ENCODE measurements around the gene SIGLEC7.

Gene SIGLEC7

DNA sequence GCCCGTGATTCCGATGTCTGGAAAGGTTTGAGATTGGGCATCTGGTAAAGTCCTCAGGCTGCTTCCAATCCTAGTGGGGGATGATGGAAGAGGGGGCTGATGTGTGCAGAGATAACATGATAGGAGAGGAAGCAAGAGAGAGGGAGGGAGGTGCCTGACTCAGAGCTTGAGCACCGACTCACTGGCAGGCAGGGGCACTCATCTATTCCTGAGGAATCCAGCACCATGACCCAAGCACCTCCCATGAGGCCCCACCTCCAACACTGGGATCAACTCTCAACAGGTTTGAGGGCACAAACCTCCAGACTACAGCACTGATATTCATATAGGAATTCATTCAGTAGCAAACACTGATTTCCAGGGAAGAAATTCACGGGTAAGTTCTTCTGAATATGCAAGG, 23.0 kb upstream of the SIGLEC7 start:
- DNase-seq: no peak

DNA sequence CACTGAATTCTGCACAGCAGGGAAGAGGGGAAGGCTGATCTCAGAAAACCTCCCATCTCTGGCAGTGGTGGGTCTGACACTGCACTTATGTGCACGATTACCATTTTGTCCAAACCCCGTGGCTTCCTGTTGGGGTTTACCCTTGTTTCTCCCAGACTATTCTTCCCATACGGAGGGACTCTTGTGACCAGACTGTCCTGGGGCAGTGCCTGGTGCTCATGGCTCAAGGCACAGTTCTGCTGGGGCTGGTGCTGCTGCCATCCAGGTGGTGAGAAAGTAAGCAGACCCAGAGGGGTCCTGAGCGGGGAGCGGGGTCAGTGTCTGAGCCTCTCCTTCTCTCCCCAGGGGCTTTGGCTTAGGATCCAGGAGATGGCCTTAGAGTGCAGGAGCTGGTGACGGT, 22.5 kb upstream of the SIGLEC7 start:
- DNase-seq: no peak

DNA sequence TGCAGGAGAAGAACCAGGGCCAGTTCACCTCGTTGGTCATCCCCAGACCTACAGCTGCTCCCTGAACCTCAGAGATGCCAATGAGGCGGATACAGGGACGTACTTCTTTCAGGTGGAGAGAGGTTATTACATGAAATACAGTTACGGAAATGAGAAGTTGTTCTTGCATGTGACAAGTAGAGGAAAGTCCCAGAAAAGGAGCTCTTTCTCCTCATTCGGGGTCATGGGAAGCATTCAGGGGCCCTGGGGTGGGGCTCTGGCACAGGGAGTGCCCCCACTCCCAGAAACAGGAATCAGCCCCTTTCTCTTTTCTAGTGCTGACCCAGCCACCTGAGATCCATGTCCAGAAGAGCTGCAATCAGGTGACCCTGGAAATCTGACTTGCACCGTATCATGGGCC, 21.9 kb upstream of the SIGLEC7 start:
- DNase-seq: no peak

DNA sequence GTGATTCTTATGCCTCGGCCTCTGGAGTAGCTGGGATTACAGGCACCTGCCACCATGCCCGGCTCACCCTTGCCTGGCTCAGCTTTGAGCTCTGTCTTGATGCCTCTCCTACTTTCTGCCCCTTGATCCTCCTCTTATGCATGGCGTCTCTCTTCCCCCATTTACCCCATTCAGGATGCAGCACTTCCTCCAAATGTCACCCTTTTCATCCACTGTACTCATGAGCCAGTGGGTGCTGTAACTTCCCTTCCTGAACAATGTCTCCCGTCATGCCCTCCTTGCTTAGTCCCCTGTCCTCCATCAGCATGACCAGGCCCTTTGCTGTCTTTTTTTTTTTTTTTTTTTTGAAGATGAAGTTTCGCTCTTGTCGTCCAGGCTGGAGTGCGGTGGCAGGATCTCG, 20.8 kb upstream of the SIGLEC7 start:
- DNase-seq: no peak

DNA sequence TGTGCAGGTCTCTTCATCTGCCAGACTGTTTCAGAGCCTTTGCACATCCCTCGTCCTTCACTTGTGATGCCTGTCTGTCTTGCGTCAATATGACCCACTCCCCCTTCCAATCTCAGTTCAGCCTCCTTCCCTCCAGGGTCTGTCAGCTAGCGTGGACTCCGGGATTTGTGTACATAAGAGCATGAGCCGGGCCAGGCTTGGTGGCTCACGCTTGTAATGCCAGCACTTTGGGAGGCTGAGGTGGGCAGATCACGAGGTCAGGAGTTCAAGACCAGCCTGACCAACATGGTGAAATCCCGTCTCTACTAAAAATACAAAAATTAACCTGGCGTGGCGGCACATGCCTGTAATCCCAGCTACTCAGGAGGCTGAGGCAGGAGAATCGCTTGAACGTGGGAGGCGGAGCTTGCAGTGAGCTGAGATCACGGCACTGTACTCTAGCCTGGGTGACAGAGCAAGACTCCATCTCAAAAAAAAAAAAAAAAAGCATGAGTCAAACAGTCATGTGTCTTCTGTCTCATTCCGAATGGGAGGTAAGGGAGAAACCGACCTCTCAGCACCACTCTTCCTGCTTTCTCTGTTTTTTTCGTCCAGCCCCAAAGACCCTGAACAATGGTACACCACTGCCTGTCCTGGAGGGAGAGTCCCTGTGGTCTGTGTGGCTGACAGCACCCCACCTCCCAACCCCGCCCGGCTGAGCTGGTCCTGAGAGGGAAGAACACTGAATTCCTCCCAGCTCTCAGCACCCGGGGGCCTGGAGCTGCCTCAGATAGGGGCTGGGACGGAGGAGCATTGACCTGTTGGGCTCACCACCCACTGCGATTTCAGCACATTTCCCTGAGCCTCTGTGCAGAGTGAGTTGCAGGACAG, 19.8 kb upstream of the SIGLEC7 start:
- DNase-seq: no peak

DNA sequence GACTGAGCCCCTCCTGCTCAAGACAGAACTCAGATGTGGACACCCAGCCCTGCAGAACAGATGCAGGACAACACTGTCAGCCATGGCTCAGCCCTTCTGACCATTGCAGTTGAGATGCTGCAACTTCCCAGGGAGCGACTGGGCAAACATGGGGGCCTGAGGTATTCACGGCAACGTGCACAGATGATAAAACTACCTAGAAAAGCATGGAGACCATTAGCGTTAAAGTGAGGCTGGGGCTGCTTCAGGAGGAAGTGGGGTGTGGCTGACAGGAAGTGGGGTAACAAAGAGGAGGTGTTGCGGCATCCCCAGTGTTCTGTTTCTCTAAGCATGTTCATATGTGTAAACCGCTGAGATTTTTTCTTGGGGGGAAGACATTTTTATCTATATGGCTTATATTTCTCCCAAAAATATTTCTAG, 18.7 kb upstream of the SIGLEC7 start:
- peak; percentile 38 for DNase-seq

DNA sequence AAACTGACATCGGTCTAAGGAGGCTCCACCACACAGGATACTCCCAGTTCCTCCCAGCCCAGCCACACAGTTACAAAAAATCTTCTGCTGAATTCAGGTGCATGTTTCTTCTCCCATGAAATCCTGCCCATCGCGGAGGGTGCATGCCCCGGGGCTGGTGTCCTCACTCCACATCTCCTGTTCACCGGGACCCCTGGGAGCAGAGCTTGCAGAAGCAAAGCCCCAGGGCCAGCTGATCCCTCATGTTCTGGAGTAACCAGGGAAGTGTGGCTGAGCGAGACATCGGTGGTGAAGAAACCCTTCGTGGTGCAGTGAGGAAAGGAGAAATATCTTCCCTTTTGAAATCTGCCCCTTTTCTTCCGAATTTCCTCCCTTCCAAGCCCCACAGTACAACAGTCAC, 18.3 kb upstream of the SIGLEC7 start:
- no peak for DNase-seq

DNA sequence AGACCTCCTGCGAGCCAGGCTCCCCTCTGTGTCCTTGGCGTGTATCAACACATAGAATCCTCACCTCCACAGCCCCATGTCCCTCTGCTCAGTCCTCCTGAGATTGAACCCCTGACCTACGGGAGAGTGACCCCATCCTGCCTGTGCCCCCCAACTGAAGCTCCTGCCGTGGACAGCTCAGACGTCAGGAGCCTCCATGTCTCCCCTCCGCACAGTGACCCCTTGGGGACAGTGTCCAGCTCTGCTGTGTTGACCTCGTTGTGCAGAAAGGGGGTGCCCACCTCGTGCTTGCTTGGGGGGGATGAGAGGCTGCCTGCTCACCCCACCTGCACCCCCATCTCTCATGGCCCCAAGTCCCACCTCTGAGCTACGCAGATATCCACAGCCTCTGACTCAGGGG, 17.9 kb upstream of the SIGLEC7 start:
- DNase-seq: no peak

DNA sequence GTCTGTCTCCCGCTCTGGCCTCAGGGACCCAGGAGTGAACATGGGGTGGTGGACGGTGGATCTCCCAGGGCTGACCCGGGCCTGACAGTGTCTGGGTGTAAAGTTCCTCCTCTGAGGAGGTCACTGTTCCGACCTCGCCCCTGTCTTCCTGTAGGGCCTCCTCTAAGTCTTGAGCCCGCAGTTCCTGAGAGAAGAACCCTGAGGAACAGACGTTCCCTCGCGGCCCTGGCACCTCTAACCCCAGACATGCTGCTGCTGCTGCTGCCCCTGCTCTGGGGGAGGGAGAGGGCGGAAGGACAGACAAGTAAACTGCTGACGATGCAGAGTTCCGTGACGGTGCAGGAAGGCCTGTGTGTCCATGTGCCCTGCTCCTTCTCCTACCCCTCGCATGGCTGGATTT, 17.4 kb upstream of the SIGLEC7 start, which contains the start of gene SIGLEC9:
TSS of gene SIGLEC9 (plus strand) at position 178 of the 400 bp plus-strand sequence. CDS start at position 247, 69 bp downstream.
- peak; percentile 9 for DNase-seq

DNA sequence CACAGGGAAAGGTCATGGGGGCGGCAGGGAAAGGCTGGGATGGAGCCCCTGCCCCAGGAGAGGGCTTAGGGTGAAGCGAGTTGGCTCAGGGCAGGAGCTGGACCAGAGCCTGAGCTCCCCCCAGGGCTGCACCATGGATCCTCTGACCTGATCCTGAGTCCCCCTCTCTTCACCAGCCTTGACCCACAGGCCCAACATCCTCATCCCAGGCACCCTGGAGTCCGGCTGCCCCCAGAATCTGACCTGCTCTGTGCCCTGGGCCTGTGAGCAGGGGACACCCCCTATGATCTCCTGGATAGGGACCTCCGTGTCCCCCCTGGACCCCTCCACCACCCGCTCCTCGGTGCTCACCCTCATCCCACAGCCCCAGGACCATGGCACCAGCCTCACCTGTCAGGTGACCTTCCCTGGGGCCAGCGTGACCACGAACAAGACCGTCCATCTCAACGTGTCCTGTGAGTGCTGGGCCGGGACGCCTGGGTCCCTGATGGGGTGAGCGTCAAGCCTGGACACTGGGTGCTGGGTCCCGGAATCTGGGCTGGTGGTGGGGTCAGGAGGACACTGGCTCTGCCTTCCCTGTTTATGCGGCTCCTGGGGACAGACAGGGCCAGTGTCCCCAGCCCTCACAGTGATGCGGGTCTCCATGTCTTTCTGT, 16.6 kb upstream of the SIGLEC7 start:
- no peak for DNase-seq

DNA sequence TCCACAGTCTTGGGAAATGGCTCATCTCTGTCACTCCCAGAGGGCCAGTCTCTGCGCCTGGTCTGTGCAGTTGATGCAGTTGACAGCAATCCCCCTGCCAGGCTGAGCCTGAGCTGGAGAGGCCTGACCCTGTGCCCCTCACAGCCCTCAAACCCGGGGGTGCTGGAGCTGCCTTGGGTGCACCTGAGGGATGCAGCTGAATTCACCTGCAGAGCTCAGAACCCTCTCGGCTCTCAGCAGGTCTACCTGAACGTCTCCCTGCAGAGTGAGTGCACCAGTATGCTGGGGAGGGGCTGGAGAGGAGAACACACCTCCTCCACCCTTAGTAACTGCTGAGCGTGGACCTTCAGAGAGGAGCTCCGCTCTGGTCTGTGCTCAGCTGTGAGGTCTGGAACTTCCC, 15.1 kb upstream of the SIGLEC7 start:
- no peak for DNase-seq

DNA sequence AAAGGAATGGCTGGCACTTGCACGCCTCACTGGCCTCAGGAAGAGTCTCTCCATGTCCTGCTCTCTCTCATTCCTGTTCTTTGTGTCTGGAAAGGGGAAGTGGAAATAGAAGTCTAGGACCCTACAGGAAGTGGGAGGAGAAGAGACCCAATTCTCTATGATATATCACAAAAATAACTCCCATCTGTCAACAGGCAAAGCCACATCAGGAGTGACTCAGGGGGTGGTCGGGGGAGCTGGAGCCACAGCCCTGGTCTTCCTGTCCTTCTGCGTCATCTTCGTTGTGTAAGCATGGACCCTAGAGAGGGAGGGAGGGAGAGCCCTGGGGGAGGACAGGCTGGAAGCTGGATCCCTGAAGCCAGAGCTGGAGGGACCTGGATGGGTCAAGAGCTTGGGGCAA, 14.3 kb upstream of the SIGLEC7 start:
- no peak for DNase-seq

DNA sequence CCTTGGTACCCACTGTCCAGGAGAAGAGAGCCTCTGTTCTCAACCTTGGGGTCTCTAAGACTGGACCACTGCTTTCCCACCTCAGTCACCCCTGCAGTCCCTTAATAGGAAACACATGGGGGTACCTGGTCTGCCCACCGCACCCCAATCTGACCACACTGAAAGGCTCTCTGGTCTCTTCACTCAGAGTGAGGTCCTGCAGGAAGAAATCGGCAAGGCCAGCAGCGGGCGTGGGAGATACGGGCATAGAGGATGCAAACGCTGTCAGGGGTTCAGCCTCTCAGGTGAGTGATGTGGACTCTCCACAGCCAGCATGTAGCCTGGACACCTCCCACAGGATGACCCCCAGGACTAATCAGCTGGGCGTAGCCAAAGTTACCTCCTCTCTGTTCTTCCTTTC, 13.9 kb upstream of the SIGLEC7 start:
- no peak for DNase-seq

DNA sequence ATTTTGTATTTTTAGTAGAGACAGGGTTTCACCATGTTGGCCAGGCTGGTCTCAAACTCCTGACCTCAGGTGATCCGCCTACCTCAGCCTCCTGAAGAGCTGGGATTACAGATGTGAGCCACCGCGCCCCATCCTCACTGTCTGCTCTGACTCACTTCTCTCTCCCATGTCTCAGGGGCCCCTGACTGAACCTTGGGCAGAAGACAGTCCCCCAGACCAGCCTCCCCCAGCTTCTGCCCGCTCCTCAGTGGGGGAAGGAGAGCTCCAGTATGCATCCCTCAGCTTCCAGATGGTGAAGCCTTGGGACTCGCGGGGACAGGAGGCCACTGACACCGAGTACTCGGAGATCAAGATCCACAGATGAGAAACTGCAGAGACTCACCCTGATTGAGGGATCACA, 12.4 kb upstream of the SIGLEC7 start:
- DNase-seq: no peak

DNA sequence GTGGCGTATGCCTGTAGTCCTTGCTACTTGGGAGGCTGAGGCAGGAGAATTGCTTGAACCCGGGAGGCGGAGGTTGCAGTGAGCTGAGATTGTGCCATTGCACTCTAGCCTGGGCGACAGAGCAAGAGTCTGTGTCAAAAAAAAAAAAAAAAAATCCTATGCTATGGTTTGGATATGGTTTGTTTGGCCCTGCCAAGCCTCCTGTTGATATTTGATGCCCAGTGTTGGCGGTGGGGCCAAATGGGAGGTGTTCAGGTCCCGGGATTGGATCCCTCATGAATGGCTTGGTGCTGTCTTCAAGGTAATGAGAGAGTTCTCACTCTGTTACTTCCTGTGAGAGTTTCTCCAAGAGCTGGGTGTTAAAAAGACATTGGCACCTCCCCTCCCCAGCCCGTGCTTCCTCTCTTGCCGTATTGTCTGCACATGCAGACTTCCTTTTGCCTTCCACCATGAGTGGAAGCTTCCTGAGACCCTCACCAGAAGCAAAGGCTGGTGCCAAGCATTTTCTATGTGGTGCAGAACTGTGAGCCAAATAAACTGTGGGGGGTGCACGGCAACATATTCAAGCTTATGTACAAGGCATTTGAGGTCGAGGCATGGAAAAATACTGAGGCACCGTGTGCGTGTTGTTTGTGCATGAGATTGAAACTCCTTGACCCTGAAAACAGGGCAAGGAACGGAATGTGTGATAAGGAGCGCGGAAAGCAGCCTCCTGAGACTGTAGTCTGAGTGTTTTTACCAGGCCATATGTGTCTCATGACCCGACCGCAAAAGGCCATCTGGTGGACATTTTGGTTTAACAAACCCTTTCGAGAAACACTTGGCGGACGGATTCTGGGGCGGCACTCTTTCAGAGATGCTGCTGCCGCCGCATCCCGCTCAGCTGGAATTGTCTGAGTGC, 10.1 kb upstream of the SIGLEC7 start:
- no peak for DNase-seq

DNA sequence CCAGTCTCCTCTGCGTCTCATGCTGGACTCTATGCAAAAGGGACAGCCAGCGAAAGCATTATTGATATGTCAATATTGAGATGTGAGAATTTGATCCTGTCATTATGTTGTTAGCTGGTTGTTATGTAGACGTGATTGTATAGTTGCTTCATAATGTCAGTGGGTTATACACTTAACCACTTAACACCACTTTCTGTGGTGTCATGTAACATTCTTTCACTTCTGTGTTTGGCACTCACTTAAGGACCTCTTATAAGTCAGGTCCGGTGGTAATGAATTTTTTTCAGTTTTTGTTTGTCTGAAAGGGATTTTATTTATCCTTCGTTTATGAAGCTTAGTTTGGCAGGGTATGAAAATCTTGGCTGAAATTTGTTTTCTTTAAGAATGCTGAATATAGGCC, 7.1 kb upstream of the SIGLEC7 start:
- no peak for DNase-seq

DNA sequence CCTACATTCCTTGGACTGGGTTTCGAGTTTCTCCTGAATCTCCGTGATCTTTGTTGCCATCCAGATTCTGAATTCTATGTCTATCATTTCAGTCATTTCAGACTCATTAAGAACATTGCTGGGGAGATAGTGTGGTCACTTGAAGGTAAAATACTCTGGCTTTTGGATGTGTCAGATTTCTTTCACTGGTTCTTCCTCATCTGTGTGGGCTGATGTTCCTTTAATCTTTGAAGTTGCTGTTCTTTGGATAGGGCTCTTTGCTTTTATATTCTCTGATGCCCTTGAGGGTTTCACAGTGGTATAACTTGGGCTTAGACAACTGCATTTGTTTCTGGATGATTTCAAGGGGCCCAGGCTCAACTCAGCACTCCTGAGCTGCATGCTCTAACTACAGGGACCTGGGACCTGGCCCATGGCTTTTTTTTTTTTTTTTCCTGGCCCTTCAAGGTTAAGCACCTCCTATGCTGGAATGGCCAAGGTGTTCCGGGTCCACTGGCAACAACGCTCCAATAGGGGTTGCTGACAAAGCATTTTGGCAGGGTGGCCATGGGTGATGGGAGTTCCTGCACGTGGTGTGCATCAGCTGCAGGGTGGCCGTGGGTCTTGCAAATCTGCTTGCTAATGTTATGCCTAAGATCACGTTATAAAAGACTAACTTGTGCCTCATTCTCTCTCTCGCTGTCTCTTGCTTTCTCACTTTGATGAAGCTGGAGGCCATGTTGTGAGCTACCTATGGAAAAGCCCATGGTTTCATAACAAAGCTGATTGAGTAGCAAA, 5.9 kb upstream of the SIGLEC7 start:
- no peak for DNase-seq

DNA sequence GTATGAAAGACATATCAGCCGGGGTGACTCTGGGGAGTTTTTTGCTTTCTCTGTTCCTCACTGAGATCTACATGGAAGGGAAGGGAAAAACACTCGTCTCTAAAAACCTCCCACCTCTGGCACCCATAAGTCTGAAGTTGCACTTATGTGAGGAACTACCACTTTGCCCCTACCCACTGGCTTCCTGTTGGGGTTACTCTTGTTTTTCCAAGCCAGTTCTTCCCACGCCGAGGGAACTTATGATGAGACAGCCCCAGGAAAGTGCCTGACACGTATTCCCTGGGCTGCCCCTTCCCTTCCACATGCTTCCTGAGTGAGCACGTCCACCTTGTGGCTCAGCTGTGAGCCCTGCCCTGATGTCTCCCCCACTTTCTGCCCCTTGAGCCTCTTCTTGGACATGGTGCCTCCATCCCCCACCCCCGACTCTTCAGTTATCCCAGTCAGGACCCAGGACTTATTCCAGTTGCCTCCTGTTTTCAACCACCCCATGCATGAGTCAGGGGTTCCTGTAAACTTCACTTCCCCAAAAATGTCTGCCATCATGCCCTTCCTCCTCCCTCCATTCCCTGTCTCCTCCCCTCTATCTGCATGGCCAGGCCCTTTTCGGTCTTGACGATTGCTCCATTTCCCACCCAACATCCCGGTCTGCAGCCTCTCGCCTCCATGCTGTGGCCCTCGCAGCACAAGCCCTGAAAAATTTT, 5.1 kb upstream of the SIGLEC7 start:
- no peak for DNase-seq

DNA sequence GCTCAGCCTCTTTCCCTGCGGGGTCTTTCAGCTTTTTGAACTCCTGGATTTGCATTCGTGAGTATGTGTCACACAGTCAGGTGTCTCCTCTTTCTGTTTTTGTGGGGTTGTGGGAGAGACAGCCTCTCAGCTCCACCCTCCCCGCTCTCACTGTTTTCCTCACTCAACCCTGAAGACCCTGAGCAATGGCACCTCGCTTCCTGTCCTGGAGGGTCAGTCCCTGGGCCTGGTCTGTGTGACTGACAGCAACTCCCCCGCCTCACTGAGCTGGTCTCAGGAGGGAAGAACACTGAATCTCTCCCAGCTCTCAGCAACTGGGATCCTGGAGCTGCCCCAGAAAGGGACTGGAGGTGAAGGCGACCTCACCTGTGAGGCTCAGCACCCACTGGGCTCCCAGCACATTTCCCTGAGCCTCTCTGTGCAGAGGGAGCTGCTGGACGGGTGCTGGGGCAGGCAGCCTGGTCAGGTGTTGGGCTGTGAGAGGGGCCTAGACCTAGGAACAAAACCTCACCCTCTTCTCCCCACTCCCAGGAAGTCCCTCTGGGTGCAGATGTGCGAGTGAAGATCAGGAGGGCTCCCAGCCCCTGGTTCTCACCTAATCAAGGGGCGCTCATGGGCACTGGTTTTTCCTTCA, 4.2 kb upstream of the SIGLEC7 start:
- no peak for DNase-seq

DNA sequence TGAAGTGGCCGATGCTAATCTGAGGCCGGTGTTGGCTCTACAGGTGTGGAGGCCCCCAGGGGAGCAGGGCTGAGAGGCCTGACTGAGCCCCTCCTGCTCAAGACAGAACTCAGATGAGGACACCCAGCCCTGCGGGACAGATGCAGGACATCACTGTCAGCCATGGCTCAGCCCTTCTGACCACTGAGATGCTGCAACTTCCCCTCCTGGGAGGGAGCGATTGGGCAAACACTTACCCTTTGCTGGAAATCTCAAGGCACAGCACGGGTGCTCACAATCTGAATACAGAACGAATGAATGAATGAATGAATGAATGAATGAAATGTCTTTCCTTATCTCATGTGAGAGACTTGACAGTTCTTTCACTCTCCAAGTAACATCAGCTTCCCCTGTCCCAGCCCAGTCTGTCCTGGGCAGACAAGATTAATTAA, 3.5 kb upstream of the SIGLEC7 start:
- no peak for DNase-seq

DNA sequence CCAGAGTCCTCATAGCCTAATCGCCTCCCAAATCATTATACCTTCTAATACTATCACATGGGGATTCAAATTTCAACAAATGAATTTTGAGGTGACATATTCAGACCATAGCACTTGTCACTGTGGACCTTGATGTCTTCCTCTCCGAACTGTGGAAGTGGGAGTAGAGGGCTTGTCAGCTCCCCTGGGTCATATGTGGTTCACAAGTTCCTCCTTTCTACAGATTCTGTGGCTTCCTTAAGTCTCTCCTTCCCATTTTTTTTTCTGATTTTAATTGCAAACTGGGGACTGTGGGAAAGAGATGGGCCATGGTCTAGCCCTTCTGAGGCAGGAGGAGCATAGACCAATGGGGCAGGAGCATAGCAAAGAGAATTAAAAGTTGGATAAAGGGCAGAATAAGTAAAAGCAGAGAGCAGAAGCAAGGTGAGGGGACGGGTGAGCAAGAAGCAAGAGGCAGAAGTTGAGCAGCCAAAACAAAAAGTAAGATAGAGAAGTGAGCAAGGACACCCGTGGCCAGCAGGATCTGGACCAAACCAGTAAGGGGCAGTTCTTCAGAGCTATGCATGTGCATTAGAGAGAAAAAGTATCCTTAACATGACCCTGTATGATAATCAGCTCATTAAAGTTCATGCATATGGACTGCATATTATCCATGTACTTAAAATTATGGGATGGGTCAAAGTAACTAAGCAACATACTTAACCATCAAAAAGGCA, 2.6 kb upstream of the SIGLEC7 start:
- DNase-seq: no peak
